ENCODE data around the gene PPM1H.

Gene PPM1H

DNA sequence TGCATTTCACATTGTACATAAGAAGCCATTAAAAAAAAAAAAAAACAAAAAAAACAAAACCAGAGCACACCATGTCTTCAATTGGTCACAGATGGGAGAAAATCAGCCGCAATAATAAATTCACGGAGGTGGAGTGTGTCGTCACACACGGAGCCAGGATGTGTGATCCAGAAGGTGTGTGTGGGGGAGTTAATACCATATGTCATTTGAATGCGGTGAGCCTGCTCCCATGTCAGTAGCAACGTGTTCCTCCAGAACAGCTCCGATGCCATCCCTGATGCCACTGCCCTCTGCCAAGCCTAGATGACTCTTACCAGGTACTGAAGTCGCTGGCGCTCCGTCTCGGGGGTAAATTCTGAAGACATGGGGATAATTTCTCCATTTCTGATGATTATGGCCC, 197.8 kb downstream of the PPM1H start:
- Histone ChIP-seq H3K4me3 (ENCODE audit: low read length, poor library complexity, severe bottlenecking) (no peak overlapping the region), H3K9me3 (ENCODE audit: insufficient read depth, low read depth, low read length) (no peaks in the 10 kb centered on the region), H3F3A (ENCODE audit: low read depth) (no peaks in the 10 kb centered on the region), H3K4me2 (ENCODE audit: low read depth, low read length, poor library complexity, severe bottlenecking) (no peak overlapping the region), H3K4me1 (ENCODE audit: insufficient read depth, low read length, poor library complexity, severe bottlenecking) (peaks cover 8% of the 10 kb centered on the region), H3K36me3 (ENCODE audit: insufficient read depth, low read length) (peaks cover 29% of the 10 kb centered on the region; the same call in 1 of the 2 replicates), H4K20me1 (ENCODE audit: insufficient read depth, low read length, poor library complexity, severe bottlenecking) (no peaks in the 10 kb centered on the region), H3K9me2 (replicated peaks; ENCODE audit: low read depth, low read length) (no peaks in the 10 kb centered on the region), H3K9ac (ENCODE audit: low read depth, low read length, poor library complexity, severe bottlenecking) (no peak overlapping the region), H3K27me3 (ENCODE audit: insufficient read depth, low read length, poor library complexity, severe bottlenecking) (no peaks in the 10 kb centered on the region), H2AFZ (ENCODE audit: low read length) (no peak overlapping the region), H3K79me2 (ENCODE audit: insufficient read depth, low read length) (no peaks in the 10 kb centered on the region)
- TF ChIP-seq, protein P1, sequence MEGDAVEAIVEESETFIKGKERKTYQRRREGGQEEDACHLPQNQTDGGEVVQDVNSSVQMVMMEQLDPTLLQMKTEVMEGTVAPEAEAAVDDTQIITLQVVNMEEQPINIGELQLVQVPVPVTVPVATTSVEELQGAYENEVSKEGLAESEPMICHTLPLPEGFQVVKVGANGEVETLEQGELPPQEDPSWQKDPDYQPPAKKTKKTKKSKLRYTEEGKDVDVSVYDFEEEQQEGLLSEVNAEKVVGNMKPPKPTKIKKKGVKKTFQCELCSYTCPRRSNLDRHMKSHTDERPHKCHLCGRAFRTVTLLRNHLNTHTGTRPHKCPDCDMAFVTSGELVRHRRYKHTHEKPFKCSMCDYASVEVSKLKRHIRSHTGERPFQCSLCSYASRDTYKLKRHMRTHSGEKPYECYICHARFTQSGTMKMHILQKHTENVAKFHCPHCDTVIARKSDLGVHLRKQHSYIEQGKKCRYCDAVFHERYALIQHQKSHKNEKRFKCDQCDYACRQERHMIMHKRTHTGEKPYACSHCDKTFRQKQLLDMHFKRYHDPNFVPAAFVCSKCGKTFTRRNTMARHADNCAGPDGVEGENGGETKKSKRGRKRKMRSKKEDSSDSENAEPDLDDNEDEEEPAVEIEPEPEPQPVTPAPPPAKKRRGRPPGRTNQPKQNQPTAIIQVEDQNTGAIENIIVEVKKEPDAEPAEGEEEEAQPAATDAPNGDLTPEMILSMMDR (conservative IDR thresholded peaks at IDR 0.05; ENCODE audit: low read length) = no peak
- no peak for TF ChIP-seq EZH2phosphoT487 (IDR thresholded peaks at IDR 0.05; ENCODE audit: borderline replicate concordance)

DNA sequence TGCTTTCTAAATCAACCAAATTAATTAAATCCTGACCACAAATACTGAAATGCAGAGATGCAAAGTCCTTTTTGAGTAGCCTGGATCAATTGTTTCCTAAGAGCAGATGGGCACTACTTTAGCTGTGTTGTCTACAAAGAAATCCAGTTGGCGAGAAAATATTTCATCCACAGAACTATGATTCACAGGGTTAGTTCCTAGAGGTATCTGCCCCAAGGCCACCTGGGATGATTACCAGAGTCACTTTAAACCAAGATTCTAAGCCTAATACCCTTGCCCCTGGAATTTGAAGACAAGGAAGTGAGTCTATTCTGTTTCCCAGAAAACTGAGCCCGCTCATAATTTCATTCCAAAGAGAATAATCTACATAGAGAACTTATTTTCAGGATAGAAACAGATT, 198.4 kb downstream of the PPM1H start:
- no peak overlapping the region for H2AFZ ChIP-seq (ENCODE audit: low read length)
- H3K27me3 ChIP-seq (ENCODE audit: insufficient read depth, low read length, poor library complexity, severe bottlenecking) = no peaks in the 10 kb centered on the region
- H3F3A ChIP-seq (ENCODE audit: low read depth) = no peaks in the 10 kb centered on the region
- no peak overlapping the region for H3K9ac ChIP-seq (ENCODE audit: low read depth, low read length, poor library complexity, severe bottlenecking)
- TF ChIP-seq, protein P1 (conservative IDR thresholded peaks at IDR 0.05; ENCODE audit: low read length) = no peak
- TF ChIP-seq EZH2phosphoT487 (IDR thresholded peaks at IDR 0.05; ENCODE audit: borderline replicate concordance) = no peak
- no peak overlapping the region for H3K4me2 ChIP-seq (ENCODE audit: low read depth, low read length, poor library complexity, severe bottlenecking)
- no peaks in the 10 kb centered on the region for H4K20me1 ChIP-seq (ENCODE audit: insufficient read depth, low read length, poor library complexity, severe bottlenecking)
- H3K9me3 ChIP-seq (ENCODE audit: insufficient read depth, low read depth, low read length) = no peaks in the 10 kb centered on the region
- H3K79me2 ChIP-seq (ENCODE audit: insufficient read depth, low read length) = no peaks in the 10 kb centered on the region
- H3K36me3 ChIP-seq (ENCODE audit: insufficient read depth, low read length) = peaks cover 29% of the 10 kb centered on the region; the same call in 1 of the 2 replicates
- no peak overlapping the region for H3K4me3 ChIP-seq (ENCODE audit: low read length, poor library complexity, severe bottlenecking)
- H3K9me2 ChIP-seq (replicated peaks; ENCODE audit: low read depth, low read length) = no peaks in the 10 kb centered on the region
- H3K4me1 ChIP-seq (ENCODE audit: insufficient read depth, low read length, poor library complexity, severe bottlenecking) = peaks cover 8% of the 10 kb centered on the region

DNA sequence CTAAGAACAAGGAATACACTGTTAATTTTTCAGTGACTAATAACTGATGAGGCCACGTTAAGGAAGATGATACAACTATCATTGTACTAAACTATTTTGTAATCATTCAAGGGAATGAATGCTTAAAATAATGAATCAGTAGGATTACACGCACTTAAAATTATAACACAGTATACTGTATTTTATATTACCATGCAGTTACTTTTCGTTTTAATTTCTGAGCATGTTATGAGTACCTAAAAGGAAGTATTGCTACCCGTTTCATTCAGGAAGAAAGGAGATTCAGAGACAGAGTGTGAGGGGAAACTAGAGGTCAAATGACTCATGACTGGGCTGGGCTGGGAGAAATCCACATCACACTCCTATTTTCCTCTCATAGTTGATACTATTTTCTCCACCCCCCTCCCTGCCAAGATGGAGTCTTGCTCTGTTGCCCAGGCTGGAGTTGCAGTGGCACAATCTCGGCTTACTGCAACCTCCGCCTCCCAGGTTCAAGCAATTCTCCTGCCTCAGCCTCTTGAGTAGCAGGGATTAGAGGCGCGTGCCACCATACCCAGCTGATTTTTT, 202.0 kb downstream of the PPM1H start:
- Histone ChIP-seq H3K79me2 (ENCODE audit: insufficient read depth, low read length) (no peaks in the 10 kb centered on the region), H4K20me1 (ENCODE audit: insufficient read depth, low read length, poor library complexity, severe bottlenecking) (no peaks in the 10 kb centered on the region), H2AFZ (ENCODE audit: low read length) (no peak overlapping the region), H3K9ac (ENCODE audit: low read depth, low read length, poor library complexity, severe bottlenecking) (no peak overlapping the region), H3K4me2 (ENCODE audit: low read depth, low read length, poor library complexity, severe bottlenecking) (no peak overlapping the region), H3K4me1 (ENCODE audit: insufficient read depth, low read length, poor library complexity, severe bottlenecking) (peaks cover 5% of the 10 kb centered on the region), H3K9me2 (replicated peaks; ENCODE audit: low read depth, low read length) (no peaks in the 10 kb centered on the region), H3F3A (ENCODE audit: low read depth) (no peaks in the 10 kb centered on the region), H3K4me3 (ENCODE audit: low read length, poor library complexity, severe bottlenecking) (no peak overlapping the region), H3K27me3 (ENCODE audit: insufficient read depth, low read length, poor library complexity, severe bottlenecking) (no peaks in the 10 kb centered on the region), H3K9me3 (ENCODE audit: insufficient read depth, low read depth, low read length) (no peaks in the 10 kb centered on the region), H3K36me3 (ENCODE audit: insufficient read depth, low read length) (peaks cover 29% of the 10 kb centered on the region; the same call in 1 of the 2 replicates)
- TF ChIP-seq EZH2phosphoT487 (IDR thresholded peaks at IDR 0.05; ENCODE audit: borderline replicate concordance) = no peak
- TF ChIP-seq, protein P1 (conservative IDR thresholded peaks at IDR 0.05; ENCODE audit: low read length) = no peak

Data from Loucy (cell line).